HG03469 (cell line): ENCODE results near the gene PTGES3L.

Source experiments
- ATAC-seq: cut with Tn5 transposase; IDR thresholded peaks from one replicate; pipeline ENCODE4 v1.9.1; 2021; ENCODE audit warnings: mild to moderate bottlenecking, moderate library complexity, moderate number of reproducible peaks; ENCODE audit not compliant: unreplicated experiment

PTGES3L gene

DNA sequence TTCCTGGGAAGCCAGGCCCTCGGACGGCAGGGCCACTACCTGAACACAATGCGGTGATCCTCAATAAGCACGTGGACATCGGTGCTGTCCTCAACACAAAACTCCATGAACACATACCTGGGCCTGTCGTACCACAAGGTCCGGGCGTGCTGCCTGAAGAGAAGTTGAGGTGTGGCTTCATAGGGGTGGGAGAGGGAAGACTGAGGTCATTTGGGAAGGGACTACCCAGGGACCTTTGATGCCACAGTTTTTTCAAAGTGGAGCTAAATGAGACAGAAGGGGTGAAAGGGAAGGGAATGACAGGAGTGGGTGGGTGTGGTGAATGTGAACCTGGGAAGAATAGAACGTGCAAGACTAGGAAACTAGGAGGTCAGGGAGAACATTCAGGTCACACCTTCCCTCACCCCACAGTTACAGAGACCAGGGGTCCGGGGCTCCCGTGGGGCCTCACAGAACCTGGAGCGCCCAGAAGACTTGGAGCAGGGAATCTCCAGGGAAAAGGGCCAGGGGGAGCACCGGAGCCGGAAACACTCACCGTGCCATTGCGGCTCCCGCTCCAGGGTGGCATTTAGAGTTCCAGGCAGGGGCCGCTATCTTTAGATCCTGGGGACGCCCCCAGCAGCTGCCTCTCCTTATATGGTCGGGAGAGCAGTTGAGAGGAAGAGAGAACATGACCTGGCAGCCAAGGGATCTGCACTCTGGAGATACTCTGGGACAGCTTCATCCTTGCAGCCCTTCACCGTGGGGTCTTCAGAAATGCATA is at the start of gene PTGES3L:
TSS of gene PTGES3L (minus strand) at position 570 of the 763 bp plus-strand sequence. CDS start at position 543, 27 bp downstream.
- ATAC-seq, result no peak

DNA sequence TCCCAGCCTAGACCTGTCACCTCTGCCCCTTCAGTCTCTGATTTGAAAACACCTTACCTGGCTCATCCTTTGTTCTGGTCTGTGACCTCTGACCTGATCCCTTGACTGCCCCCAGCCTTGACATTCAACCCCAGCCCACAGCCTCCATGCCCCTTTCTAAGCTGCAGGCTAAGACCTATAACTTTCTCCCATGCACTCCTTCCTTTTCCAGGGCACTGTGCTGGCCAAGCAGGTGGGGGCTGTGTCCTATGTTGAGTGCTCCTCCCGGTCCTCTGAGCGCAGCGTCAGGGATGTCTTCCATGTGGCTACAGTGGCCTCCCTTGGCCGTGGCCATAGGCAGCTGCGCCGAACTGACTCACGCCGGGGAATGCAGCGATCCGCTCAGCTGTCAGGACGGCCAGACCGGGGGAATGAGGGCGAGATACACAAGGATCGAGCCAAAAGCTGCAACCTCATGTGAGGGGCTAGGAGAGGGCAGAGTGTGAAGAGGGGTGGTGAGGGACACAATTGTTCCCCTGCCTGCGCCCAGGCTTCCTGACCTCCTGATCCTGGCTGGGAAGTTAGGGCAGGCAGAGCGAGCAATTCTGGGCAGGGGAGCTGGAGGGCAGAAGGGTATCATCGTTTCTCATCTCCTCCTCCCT is 48.5 kb upstream of the PTGES3L start:
- ATAC-seq, result no peak

DNA sequence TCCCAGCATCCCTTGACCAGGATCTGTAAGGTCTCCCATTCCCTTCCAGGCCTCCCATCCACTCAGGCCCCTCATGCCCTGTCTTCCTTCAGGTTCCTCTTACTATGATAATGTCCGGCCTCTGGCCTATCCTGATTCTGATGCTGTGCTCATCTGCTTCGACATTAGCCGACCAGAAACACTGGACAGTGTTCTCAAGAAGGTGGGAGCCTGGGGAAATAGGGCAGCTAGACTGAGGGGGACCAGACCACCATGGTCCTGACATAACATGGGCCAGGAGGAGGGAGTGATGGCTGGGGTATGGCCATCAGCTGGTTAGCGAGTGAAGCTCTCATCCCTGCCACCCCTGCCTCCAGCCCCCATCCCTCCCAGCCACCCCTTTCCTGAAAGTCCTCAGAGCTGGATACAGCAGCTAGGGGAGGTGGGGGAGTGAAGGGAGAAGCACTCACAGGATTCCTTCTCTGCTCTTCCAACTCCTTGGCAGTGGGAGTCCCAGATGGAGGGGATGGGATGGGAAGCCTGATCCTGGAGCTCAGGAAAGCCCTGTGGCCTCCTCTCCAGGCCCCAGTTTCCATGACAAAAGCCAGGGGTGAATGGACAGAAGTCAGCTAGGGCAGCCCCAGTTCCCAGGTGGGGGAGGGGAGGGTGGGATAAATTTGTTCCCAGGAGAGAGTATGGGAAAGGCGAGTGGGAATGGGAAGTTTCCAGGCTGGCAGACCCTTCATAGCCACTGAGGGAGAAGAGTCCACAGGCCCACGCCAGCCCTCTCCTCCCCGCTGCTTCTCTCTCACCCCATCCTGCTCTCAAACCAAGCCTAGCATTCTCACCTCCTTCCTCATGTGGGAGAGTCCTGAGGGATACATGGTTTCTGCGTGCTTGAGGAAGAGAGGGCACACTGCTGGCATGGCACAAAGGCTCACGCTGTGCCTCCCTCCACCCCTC is 47.5 kb upstream of the PTGES3L start:
- no peak for ATAC-seq

DNA sequence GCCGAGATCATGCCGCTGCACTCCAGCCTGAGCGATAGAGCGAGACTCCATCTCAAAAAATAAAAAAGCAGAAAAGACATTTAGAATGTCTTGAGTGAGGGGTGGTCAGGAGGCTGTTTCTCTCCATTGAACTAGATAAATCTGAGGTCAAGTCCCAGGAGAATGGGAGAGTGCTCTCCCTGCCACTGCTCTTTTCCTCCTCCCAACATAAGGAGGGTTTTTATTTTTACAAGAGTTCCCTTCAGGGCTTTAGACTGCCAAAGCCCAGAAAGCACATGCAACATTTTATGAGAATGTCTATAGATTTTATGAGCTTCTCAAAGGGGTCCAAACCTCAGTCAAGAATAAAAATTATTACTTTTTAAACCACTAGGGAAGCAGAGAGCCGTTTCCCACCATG is 46.7 kb upstream of the PTGES3L start:
- no peak for ATAC-seq

DNA sequence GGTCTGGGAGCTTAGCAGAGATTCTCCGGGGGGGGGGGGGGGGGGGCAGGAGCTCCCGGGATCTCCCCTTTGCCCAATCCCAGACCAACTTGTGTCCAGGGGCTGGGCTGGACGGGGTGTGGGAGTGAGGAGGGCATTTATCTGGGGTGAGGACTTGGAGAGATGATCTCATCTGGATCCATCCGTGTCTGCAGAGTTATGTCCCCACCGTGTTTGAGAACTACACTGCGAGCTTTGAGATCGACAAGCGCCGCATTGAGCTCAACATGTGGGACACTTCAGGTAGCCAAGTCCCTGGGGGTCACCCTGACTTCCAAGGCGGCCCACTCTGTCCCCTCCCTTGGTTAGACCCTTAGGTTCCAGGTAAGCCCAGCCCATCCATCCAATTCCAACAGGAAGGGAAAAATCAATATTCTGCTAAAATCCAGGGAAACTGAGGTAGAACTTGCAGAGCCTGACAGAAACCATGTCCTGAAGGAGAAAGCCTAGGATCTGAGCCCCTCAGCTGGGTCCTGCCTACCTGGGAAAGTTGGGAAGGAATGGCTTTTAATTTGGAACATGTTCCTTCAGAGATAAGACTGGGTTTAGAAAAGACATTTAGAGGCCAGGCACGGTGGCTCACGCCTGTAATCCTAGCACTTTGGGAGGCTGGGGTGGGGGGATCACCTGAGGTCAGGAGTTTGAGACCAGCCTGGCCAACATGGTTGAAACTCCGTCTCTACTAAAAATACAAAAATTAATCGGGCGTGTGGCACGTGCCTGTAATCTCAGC is 46.1 kb upstream of the PTGES3L start:
- no peak for ATAC-seq

DNA sequence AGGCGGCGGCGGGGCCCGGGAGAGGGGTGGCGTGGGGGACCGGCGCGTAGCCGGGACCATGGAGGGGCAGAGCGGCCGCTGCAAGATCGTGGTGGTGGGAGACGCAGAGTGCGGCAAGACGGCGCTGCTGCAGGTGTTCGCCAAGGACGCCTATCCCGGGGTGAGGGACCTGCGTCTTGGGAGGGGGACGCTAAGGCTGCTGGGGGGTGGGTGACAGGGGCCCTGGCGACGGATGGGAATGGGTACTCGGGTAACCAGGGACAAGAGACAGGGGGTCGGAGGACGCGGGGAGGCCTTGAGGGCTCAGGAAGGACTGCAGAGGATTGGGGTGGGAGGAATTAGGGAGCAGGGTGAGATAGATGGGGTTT is 45.4 kb upstream of the PTGES3L start:
- no peak for ATAC-seq

DNA sequence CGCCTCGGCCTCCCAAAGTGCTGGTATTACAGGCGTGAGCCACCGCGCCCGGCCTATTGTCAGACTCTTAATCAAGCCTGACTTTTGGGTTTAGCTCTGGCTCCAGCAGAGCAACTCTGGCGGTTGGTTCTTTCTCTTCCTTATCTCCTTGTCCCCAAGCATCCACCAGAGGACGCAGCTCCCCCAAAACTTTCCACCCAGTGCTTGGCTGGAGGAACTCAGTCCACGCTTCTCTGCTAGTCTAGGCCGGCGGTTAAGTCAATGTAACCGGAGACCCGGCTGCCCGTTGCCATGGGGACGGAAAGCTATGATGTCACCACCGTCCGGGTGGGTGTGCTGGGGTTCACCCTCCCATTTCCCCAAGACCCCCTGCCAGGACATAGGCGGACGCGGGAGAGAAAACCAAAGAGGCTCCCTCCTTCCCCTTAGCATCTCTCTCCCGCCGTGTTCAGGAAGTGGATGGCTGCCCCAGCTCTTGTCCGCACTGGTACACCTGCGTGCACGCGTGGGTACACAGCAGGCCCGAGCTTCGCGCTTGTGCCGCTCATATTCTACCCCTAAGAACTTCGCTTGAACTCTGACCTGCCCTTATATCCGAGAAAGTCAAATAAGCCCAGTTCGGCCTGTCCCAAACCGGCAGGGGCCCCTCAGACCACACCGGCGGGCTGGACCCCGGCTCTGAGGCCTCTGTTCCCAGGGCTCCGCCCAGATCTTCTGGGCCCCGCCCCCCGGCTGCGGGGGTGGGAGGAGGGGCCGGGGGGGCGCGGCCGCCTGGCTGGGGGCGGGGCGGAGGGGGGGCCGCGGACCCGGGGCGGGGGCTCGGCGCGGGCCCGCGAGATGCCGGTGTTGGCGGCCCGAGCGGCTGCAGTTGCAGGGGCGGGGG is 44.8 kb upstream of the PTGES3L start, which contains the start of gene RND2:
TSS of gene RND2 (plus strand) at position 825 of the 883 bp plus-strand sequence. CDS start 117 bp downstream, outside the sequence.
- no peak for ATAC-seq

DNA sequence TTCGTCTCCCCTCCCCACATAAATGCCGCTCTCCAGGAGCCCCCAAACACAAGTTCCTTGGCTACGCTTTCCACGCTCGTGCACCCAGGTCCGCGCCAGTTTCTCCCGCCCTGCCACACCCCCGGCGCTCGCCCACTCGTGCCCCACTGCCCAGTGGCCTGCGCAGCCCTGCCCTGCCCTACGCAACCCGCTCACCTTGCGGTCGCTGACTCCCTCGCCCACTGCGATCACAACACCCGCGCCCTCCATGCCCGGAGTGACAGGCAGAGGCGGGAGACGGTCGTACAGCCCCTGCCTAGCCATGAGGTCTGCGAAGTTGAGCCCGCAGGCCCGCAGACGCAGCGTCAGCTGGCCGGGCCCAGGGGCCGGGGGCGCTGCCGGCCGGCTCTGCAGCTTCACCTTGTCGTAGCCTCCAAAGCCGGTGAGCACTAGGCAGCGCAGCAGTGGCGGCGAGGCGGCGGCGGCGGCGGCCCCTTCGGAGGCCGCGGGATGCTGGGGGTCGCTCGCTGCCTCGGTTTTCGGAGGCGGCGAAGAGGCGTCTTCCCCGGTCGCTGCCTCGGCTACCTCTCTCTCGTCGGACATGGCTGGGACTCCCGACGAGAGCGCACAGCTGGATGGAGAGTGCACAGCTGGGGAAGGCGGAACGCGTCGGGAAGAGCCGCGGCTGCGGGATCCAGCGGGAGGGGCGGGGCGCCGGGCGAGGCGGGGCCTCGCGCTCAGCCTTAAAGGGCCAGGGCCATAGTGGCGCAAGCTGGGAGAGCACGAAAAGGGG is 42.0 kb upstream of the PTGES3L start, which contains the start of gene VAT1:
TSS of gene VAT1 (minus strand) at position 645 of the 772 bp plus-strand sequence. CDS start at position 582, 63 bp downstream.
- no peak for ATAC-seq

DNA sequence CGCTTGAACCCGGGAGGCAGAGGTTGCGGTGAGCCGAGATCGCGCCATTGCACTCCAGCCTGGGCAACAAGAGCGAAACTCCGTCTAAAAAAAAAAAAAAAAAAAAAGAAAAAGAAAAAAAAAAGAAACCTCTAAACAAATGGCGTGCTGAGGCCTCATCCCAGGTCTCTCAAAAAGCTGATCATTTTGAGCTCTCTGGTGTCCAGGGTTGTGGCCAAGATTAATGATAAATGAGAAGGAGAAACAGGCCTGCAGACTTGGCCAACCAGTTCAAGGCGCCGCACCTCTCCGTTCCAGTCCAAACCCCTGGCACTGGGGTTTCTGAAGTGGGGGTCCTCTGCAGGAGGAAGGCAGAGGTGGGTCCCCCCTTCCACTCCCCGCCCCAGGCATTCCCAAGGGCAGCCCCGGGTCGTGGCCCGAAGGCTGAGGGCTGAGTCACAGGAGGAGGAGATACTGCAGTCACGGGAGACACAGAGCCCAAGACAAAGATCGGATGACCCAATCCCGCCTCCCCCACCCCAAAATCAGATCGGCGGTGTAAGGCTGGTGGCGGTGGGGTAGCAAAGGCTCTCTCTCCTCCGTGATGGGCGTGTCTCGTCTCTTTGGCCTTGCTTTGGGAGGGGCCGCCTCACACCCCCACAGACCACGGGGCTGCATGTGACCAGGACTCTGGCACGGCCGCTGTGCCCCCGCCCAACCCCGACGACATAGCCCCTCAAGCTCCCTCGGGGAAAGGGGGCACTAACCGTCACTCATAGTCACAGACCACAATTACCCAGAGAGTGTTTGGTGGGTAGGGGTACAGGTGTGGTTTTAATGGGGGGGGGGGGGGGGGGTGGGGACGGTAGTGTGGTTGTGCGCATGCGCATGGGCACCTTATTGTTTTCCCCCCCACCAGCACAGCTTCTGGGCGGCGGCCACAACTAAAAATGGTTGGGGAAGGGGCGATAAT is 41.2 kb upstream of the PTGES3L start:
- ATAC-seq, result no peak

DNA sequence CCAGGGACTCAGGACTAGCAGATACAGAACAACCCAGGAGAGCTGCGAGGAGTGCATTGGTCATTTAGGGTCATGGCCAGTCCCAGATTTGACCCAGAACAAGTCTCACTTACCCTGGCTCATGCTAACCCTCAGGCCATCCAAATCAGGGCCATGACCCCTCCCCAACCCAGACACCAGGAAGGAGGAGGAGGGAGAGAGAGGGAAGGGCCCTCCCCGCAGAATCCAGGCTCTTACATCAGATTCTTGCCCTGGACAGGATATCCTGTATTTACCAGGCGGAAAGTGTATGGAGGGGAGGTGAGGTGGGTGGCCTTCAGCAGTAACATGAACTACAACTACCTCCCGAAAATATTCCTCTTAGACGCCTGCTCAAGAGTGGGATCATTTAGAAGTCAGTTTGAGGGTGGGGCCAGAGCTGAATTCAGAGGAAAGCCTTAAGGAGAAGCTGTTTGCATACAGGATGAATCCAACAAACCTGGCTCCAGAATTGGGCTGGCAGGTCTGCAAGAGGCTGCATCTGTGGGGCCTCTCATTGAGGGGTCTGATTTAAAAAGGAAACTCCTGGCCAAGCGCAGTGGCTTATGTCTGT is 40.2 kb upstream of the PTGES3L start:
- ATAC-seq, result no peak

DNA sequence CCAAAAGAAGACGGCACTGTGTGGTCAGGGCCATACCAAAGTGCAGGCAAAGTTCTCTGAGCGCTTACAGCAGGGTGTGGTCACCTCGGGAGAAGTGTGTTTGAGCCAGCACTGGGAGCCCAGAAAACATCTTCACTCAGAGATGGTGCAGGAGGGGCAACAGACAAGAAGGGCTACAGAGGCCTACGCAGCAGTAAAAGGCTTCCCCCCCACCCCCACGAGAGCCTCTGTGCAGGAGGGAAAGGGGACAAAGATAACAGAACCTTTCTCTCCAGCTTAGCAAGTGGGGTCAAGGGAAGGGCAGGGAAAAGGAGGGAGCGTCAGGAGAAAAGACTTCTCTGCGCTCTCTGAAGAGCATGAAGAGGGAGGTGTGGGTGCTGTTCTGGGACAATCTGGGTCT is 39.5 kb upstream of the PTGES3L start:
- ATAC-seq, result no peak

DNA sequence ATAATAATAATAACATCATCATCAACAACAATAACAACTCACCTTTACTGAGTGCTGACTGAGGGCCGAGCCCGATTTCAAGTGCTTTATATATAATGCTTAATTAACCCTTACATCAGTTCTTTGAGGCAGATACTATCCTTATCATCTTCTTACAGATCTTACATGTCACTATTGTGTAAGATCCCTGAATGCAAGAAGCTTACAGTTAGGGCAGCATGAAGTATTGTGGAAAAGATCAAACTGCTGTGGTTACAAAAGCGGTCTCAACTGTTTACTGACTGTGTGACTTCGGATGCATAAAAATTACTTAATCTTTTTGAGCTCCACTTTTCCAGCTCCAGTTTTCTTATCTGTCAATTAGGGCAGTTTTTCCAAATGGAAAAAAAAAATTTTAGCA is 39.1 kb upstream of the PTGES3L start:
- ATAC-seq, result no peak

DNA sequence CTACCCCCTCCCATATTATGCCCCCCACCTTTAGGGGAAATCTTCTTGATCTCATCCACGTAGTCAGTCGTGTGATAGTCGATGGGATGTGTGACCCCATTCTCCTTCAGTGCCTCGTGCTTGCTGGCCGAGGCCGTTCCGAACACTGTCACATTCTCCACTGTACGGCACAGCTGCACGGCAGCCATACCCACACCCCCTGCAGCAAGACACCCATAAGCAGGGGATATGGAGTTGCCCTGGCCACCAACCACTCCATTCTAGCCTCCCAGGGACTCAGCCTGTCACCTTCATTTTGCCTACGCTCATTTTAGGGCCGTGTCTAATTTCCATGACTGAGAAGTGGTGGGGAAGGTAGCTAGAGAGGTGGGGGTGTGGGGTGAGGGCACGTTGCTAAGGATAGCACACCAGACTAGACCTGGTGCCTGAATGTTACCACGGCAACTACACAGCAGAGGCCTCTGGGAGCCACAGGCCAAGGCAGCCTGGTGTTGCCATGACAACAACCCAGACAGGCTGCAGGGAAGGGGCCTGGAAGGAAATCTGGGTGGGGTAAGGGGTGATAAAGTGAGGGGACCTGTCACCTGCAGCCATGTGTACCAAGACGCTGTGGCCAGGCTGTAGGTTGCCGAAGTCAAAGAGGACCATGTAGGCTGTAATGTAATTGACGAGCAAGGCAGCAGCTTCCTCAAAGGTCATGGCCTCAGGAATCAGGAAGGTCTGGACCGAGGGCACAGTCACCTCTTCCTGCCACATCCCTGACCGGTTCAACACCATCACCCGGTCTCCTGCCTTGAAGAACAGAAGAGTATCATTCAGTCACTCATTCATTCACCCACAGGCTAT is 38.4 kb upstream of the PTGES3L start:
- ATAC-seq, result no peak

DNA sequence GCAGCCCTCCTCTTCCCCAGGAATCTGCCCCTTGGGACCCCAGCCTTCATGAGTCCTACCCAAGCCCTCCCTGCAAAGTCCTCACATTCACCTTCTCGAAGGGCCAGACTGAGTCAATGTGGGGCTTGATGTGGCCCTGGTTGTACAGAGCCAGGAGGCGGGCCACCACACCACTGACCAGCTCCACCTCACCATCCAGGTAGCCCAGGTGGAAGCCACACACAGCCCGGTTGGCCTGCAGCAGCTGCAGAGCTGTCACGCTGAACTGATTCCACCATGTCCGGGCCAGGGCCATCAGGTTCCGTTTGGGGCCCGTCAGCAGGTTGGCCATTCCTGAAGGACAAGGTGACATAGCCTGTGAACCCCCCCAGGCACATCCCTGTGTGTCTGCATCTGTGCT is 36.3 kb upstream of the PTGES3L start:
- no peak for ATAC-seq

DNA sequence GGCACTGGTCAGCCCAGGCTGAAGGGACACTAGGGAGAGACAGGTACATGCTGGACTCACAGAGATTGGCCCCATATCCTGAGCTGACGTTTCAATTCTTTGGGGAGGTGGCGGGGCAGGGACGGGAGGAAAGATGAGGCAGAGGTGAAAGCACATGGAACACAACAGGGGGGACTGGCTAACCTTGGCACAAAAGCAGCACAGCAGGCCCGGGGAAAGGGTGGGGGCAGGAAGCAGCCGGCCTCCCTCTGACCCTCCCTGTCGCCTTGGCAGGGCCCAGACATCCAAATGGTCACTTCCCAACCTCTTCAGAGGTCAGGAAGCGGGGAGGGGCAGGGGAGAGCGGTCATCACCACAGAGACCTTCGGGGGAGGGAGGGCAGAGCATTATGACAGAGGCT is 35.7 kb upstream of the PTGES3L start:
- ATAC-seq, result no peak
